DMS114 treated with DMSO at 0.1 percent for 48 hours (cell line): ENCODE results near the gene ZBTB46.
"Not testable (repeated sequence)": the region's sequence is repeated elsewhere in the genome, so short reads cannot be mapped to it uniquely, and the experiment has no call there.

Experiments used
- DNase-seq: peaks from one replicate; lab custom pipeline; 2025; ENCODE audit not compliant: unreplicated experiment; lab: John Stamatoyannopoulos, UW

The ZBTB46 gene, protein sequence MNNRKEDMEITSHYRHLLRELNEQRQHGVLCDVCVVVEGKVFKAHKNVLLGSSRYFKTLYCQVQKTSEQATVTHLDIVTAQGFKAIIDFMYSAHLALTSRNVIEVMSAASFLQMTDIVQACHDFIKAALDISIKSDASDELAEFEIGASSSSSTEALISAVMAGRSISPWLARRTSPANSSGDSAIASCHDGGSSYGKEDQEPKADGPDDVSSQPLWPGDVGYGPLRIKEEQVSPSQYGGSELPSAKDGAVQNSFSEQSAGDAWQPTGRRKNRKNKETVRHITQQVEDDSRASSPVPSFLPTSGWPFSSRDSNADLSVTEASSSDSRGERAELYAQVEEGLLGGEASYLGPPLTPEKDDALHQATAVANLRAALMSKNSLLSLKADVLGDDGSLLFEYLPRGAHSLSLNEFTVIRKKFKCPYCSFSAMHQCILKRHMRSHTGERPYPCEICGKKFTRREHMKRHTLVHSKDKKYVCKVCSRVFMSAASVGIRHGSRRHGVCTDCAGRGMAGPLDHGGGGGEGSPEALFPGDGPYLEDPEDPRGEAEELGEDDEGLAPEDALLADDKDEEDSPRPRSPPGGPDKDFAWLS

DNA sequence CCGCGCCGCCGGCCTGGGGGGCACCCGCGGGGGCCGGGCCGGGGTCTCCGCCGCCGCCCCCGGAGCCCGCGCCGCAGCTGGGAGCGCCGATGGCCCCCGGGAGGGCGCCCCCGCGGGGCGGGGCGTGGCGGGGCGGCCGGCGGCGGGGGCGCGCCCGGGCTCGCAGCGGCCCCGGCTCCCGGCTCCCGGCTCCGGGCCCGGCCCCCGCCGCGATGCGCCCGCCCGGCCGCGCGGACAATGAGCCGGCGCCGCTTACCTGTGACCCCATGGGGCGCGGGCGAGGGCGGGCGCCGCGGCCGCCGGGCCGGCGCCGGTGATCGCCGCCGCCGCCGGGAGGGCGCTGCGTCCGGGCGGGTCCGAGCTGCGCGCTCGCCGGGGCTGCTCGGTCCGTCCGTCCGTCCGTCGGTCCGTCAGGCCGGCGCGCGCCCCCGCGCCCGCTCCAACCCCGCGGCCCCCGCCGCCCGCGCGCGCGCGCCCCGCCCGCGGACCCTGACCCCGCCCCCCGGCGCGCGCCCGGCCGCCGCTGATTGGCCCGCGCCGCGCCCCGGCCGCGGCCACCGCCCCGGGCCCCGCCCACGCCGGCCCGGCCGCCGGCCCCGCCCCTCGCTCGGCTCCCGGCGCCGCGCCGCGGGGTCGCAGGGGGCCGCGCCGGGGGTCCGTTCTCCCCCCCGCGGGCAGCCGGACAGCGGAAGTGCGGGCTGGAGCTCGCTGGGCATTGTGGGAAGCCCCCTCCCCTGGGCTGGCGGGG is at the start of gene ZBTB46:
Gene ZBTB46, minus strand, starts transcription at position 424 of the 748 bp plus-strand sequence. CDS start 40,507 bp downstream, outside the sequence.
- DNase-seq, result no peak

DNA sequence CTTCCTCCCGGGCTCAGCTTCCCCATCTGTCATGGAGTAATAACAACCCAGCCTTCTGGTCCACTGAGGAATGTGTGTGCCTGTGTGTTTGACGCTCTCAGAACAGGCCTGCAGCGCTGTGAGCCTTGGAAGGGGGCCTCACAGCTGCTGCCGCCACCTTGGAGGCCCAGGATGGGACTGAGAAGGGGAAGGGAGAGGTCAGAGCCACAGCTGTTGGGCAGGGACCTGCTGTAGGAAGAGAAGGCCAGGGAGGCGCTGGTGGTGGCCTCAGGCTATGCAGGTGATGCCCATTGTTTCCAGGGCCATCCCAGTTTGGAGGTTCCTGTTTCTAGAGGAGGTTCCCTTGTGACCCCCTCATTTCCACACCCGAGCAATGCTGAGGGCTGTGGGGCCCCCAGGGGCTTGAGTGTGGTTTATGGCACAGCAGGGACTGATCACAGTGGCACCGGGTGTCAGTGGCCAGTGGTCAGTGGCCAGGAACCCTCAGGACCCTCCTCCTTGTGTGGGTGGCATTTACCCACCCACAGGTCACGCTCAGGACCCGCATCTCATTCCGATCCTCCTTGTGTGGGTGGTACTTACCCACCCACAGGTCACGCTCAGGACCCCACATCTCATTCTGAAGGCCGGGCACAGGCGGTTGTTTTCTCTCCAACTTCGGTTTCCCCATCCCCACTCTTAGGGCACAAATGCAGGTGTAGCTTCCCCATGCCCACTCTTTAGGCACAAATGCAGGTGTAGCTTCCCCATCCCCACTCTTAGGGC is 48.0 kb upstream of the ZBTB46 start:
- DNase-seq, result no peak

DNA sequence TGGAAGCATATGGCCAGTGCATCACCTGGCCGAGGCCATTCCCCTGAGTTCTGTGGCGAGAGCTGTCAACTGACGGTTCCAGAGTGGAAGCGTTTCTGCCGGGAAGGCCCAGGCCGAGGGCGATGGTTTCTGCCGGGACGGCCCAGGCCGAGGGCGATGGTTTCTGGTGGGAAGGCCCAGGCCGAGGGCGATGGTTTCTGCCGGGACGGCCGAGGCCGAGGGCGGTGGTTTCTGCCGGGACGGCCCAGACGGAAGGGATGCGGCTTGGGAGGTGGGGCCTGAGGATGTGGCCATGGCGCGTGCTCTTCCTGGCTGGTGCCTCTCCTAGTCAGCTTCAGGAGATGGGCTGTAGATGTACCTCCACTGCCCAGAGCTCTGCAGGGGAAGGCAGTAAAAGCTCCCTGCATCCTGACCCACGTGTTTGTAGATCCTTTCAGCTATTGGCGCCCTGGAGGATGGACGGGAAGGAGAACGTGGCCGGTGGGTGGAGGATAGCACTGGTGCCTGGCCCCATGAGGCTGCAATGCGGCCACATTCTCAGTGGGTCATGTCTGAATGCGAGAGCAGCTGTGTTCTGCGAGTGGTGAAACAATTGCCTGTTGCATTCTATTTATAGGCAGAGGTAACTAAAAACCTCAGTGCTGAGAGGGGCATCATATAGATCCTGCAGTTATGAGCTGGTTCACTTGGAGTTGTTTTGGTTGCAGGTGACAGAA is 46.8 kb upstream of the ZBTB46 start:
- no peak for DNase-seq

DNA sequence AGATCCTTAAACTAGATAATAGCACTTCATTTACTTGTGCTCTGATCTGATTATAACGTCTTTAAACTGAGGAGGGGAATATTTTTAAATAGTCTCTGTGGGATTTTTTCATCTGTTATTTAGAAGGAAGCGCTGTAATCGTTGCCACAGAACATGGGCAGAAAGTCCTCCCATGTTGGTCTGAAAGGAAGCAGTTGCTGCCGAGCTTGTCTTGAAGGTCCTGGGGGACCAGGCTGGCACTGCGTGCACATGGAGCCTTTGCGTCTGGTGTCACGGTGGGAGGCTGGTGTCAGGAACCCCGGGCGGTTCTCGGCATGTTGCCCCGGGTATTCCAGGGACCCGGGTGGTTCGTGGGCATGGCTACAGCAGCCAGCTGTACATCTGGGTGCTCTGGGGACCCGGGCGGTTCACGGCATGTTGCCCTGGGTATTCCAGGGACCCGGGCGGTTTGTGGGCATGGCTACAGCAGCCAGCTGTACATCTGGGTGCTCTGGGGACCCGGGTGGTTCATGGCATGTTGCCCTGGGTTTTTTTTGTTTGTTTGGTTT is 45.5 kb upstream of the ZBTB46 start:
- no peak for DNase-seq

DNA sequence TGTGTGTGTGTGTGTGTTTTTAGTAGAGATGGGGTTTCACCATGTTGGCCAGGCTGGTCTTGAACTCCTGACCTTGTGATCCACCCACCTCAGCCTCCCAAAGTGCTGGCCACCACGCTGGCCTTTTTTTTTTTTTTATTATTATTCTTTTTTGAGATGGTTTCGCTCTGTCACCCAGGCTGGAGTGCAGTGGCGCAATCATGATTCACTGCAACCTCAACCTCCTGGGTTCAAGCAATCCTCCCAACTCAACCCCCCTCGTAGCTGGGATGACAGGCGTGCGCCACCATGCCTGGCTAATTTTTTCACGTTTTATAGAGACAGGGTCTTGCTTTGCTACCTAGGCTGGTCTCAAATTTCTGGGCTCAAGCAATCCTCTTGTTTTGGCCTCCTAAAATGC is 43.2 kb upstream of the ZBTB46 start:
- not testable (repeated sequence) for DNase-seq

DNA sequence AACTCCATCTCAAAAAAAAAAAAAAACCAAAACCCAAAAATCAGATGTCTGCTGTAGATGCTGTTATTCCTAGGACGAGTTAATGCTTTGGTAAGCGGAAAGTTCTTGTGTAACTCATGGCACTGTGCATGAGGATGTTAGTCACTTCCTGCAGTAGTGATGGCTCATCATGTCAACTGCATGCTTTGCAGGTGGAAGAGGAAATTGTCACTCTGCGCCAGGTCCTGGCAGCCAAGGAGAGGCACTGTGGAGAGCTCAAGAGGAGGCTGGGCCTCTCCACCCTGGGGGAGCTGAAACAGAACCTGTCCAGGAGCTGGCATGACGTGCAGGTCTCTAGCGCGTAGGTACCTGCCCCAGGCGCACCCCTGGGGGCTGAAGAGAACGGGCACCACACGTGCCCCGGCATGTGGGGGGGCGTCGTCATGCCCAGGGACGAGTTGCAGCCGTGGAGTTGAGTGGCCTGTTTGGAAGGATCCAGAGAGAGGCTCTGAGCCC is 42.5 kb upstream of the ZBTB46 start:
- no peak for DNase-seq

DNA sequence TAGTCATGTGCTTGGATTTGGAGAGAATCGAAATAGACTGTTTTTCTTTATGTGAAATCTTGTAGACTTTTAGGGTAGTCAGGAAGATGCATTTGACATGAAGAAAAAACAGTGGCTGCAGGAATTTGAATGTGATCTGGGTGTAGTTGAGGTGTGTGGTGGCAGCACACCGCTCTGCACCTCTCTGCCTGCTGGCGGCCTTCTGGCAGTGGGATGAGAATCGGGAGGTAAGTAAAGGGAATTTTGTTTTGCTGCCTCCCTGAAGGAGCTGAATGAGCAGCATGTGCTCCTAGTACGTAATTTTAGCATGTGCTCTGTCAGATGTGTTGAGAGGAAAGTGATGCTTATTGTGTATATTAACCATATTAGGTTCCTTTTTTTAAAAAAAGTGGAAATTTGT is 37.2 kb upstream of the ZBTB46 start:
- DNase-seq, result no peak

DNA sequence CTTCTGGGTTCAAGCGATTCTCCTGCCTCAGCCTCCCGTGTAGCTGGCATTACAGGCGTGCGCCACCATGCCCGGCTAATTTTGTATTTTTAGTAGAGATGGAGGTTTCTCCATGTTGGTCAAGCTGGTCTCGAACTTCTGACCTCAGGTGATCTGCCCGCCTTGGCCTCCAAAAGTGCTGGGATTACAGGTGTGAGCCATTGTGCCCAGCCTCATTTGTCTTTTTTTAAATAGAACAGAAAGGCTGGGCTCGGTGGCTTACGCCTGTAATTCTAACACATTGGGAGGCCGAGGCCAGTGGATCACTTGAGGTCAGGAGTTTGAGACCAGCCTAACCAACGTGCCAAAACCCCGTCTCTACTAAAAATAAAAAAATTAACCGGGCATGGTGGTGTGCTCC is 36.0 kb upstream of the ZBTB46 start:
- not testable (repeated sequence) for DNase-seq

DNA sequence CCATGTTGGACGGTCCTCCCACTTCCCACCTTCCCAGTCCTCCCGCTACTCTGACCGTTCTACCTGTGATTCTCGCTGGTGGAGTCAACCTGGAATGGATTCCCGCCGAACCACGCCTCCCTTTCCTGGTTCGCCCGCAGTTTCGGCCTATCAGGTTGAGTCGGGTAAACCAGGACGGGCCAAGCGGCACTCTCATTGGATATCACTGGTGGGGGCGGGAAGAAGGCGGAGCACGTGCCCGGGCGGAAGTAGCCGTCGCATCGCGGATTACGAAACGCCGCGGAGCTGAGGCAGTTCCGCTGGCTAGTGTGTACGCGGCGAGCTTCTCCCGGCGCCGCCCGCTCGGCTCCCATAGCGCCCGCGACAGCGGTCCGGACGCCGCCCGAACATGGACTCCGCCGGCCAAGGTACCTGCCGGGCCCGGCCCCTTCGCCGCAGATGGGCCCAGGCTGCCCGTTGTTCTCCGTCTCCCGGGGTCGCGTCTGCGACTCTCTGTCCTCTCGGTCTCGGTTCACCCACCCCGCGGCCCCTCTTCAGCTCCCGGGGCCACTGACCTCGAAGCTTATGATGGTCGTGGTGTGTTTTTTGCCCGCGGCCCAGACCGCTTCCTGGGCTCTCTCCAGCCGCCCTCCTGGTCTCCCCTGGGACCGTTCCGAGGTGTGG is 34.0 kb upstream of the ZBTB46 start, which contains the start of gene TPD52L2:
Gene TPD52L2, plus strand, starts transcription at position 293 of the 663 bp plus-strand sequence. Its CDS starts 96 bp downstream, at position 389.
- peak; percentile 95 for DNase-seq

DNA sequence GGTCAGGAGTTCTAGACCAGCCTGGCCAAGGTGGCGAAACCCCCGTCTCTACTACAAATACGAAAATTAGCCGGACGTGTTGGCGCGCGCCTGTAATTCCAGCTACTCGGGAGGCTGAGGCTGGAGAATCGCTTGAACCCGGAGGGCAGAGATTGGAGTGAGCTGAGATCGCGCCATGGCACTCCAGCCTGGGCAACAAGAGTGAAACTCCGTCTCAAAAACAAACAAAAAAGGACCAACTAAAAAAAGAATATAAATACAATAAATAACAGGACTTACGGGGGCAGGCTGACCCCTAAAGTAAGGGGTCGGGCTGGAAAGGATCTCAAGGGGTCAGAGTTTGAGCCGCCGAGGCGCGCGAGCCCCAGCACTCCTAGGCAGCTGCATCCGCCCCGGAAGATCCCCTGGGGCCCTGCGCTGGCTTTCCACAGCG is 33.5 kb upstream of the ZBTB46 start:
- DNase-seq, result no peak

DNA sequence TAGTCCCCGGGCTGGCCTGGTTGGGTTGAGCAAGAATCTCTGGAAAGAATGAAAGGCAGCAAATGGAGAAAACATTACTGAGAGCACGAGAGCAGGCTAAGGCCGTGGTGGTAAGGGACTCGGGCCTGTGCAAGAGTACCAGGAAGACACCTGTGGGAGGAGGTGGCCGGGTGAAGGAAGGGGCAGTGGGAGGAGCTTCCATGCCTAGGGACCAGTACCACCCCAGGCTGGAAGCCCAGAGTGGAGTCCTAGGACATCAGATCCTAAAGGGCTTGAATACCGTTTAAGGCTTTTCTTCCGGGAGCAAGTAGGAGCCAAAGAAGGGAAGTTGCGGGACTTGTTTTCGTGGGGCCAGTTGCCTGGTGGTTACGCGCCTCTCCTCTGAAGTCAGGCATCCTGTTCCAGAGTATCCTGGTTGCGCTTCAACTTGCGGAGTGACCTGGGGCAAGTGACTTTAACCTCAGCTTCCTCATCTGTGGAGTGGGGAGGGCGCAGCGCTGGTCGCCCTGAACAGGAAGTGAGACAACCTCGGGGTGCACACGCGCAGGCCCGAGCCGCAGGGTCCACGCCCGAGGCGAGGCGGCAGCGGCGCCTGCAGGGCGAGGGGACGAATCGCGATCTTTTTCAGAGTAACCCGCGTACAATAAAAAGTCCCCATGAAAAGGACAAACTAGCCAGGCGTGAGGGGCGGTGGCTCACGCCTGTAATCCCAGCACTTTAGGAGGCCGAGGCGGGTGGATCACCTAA is 32.9 kb upstream of the ZBTB46 start:
- peak; percentile 27 for DNase-seq

DNA sequence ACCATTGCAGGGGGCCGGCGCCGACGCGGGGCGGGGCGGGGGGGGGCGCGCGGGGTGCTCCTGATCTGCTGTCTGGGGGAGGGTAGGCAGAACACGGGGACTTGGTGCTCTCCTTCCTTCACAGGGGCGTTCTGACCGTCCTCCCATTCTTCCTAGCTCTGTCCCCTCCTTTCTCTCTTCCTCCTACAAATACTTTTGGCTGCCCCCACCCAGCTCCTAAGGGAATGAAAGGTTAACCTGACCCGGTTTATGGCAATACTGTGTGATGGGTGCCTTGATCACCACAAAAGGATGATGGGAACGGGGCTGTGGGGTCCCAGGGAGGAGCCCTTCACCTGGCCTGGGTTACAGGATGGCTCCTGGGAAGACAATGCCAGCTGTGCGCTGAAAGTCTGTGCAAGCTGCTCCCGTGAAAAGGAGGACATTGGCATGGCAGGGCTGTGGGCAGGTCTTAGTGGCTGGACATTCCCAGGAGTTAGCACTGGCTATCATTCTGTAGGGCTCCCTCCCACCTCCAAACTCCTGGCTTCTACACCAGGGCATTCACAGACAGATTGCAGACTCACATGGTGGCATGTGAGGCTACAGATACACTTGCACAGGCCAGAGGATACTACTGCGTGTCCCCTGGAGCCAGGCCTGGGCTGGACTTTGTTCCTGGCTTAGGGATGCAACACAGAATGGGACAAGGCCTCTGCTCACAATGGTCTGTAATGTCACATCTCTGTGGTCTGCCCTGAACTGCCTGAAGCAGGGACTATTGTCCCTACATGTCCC is 32.1 kb upstream of the ZBTB46 start:
- no peak for DNase-seq

DNA sequence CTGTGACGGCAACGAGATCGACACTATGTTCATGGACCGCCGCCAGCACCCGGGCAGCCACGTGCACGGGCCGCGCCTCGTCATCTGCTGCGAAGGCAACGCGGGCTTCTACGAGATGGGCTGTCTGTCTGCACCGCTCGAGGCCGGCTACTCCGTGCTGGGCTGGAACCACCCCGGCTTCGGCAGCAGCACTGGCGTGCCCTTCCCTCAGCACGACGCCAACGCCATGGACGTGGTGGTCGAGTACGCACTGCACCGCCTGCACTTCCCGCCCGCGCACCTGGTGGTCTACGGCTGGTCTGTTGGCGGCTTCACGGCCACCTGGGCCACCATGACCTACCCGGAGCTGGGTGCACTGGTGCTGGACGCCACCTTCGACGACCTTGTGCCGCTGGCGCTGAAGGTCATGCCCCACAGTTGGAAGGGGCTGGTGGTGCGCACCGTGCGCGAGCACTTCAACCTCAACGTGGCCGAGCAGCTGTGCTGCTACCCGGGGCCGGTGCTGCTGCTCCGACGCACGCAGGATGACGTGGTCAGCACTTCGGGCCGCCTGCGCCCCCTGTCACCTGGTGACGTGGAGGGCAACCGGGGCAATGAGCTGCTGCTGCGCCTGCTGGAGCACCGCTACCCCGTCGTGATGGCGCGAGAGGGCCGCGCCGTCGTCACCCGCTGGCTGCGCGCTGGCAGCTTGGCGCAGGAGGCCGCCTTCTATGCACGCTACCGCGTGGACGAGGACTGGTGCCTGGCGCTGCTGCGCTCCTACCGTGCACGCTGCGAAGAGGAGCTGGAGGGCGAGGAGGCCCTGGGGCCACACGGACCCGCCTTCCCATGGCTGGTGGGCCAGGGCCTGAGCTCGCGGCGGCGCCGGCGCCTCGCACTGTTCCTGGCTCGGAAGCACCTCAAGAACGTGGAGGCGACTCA is 31.2 kb upstream of the ZBTB46 start:
- DNase-seq, result no peak

DNA sequence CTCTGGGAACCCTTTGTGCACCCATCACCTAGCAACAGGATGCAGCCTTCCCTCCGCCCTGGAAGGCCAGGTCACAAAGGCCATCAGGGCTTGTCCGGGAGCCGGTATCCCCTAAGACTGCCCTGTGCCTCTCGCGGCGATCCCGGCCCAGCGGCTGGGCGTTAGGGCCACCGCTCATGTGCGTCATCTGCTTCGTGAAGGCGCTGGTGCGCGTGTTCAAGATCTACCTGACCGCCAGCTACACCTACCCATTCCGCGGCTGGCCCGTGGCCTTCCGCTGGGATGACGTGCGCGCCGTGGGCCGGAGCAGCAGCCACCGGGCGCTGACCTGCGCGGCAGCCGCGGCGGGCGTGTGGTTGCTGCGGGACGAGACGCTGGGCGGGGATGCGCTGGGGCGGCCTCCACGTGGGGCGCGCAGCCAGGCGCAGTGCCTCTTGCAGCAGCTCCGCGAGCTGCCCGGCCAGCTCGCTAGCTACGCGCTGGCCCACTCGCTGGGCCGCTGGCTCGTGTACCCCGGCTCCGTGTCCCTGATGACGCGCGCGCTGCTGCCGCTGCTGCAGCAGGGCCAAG is 30.4 kb upstream of the ZBTB46 start, which contains the start of gene ABHD16B:
Gene ABHD16B, plus strand, starts transcription at position 134 of the 570 bp plus-strand sequence. Its CDS starts 43 bp downstream, at position 177.
- DNase-seq, result no peak

DNA sequence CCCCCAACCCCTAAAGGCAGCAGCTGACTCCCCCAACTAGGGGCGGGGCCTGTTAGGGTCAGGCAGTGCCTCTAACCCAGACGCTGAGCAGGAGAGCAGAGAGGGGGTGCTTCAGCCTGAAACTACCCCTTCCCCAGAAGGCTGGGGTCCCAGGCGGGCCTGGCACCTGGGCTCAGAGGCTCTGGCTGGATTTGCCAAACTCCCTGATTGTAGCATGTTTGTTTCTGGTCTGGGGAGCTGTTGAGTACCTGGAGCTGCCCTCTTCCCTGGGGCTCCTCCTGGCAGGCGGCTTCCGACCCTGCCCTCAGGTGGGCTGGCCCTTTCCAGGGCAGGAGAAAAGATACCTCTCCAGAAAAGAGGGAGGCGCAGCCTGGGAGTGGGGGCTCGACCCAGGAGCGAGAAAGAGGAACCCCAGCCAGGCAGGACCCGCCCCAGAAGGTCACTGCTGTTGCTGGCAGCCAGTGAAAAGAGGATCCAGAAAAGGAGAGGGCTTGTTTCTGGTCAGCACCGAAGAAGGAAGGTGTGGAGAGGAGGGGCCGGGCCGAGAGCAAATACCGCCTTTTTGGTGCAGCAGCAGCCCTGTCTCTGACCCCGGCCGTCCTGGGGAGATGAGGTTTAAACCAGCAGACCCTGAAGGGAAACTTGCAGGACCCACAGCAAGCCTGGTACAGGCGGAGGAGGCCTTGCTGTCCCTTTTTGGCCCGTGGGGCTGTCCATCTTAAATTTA is 29.4 kb upstream of the ZBTB46 start:
- DNase-seq, result no peak
